CD4-positive, CD25-positive, alpha-beta regulatory T cell (primary cell): Measurements from ENCODE around the gene GNB2. TPM values are rescaled to one million over a fixed set of nuclear protein-coding genes. Genes with fewer than 3 reads are reported as not detected.

Source experiments
- ATAC-seq, 2 donors: fragments of 150-1000 bp; cut with Tn5 transposase; one replicate each; pipeline ENCODE4 v1.10.0; 2021; ENCODE audit warnings: low read depth in 2 of 2, moderate number of reproducible peaks in 2 of 2, moderate library complexity in 1 of 2
- DNase-seq, 3 donors: peaks; one replicate each; pipeline versions ENCODE4 v3.0.0 to v3.0.0-alpha.2; 2012 to 2022; ENCODE audit warnings: mixed read lengths in 1 of 3
- H3K27ac ChIP-seq: one replicate; pipeline ENCODE4 v1.7.0; 2013; ENCODE audit warnings: mild to moderate bottlenecking, low read length; ENCODE audit not compliant: insufficient read depth, poor library complexity, severe bottlenecking
- H3K27me3 ChIP-seq: one replicate; pipeline ENCODE4 v1.7.0; 2013; ENCODE audit warnings: low read length; ENCODE audit not compliant: control insufficient read depth, insufficient read depth
- H3K36me3 ChIP-seq: one replicate; pipeline ENCODE4 v1.7.0; 2013; ENCODE audit warnings: mild to moderate bottlenecking, low read length, moderate library complexity; ENCODE audit not compliant: control insufficient read depth, insufficient read depth
- H3K4me1 ChIP-seq: 2 replicates; pipeline ENCODE4 v1.7.0; 2013; ENCODE audit warnings: mild to moderate bottlenecking, low read length; ENCODE audit not compliant: insufficient read depth, control insufficient read depth, poor library complexity, severe bottlenecking
- H3K4me3 ChIP-seq: one replicate; pipeline ENCODE4 v1.7.0; 2013; ENCODE audit warnings: low read depth, mild to moderate bottlenecking, low read length, moderate library complexity
- H3K9me3 ChIP-seq, 2 experiments: 1 replicate in 1 of 2; 2 replicates in 1 of 2; pipeline ENCODE4 v1.7.0; 2013; ENCODE audit warnings: low read length in 2 of 2, mild to moderate bottlenecking in 1 of 2, moderate library complexity in 1 of 2; ENCODE audit not compliant: control insufficient read depth in 2 of 2
- H3K27ac Mint-ChIP-seq, 3 donors: one replicate each; pipeline ENCODE4 v1.8.0; 2020 to 2022; ENCODE audit warnings: mild to moderate bottlenecking in 3 of 3, mixed read lengths in 3 of 3, moderate library complexity in 2 of 3
- H3K27me3 Mint-ChIP-seq: one replicate; pipeline ENCODE4 v1.8.0; 2022; ENCODE audit warnings: mild to moderate bottlenecking, mixed read lengths
- H3K36me3 Mint-ChIP-seq: one replicate; pipeline ENCODE4 v1.8.0; 2020; ENCODE audit warnings: mixed read lengths
- H3K4me1 Mint-ChIP-seq, 4 donors: one replicate each; pipeline ENCODE4 v1.8.0; 2020 to 2022; ENCODE audit warnings: mixed read lengths in 4 of 4, mild to moderate bottlenecking in 1 of 4
- H3K4me3 Mint-ChIP-seq, 4 donors: one replicate each; pipeline ENCODE4 v1.8.0; 2020 to 2022; ENCODE audit warnings: mild to moderate bottlenecking in 4 of 4, mixed read lengths in 4 of 4, moderate library complexity in 3 of 4
- H3K9me3 Mint-ChIP-seq, 7 donors: one replicate each; pipeline ENCODE4 v1.8.0; 2020 to 2022; ENCODE audit warnings: mixed read lengths in 7 of 7, mild to moderate bottlenecking in 3 of 7, moderate library complexity in 2 of 7
- polyA plus RNA-seq, 4 donors: library from polyadenylated mRNA; unstranded; fragments of 300-500 nt; fragmentation: Illumina TruSeq; gene quantifications; one replicate each; pipeline ENCODE4 v1.2.3, GENCODE V29; 2021
- total RNA-seq: library from RNA; stranded (reverse); gene quantifications from one replicate; pipeline ENCODE4 v1.2.3, GENCODE V29; 2022

GNB2 gene
- total and polyA plus RNA-seq, 5 donors from 2014 or later, result 47.2 to 160 (median 67.7) TPM

DNA sequence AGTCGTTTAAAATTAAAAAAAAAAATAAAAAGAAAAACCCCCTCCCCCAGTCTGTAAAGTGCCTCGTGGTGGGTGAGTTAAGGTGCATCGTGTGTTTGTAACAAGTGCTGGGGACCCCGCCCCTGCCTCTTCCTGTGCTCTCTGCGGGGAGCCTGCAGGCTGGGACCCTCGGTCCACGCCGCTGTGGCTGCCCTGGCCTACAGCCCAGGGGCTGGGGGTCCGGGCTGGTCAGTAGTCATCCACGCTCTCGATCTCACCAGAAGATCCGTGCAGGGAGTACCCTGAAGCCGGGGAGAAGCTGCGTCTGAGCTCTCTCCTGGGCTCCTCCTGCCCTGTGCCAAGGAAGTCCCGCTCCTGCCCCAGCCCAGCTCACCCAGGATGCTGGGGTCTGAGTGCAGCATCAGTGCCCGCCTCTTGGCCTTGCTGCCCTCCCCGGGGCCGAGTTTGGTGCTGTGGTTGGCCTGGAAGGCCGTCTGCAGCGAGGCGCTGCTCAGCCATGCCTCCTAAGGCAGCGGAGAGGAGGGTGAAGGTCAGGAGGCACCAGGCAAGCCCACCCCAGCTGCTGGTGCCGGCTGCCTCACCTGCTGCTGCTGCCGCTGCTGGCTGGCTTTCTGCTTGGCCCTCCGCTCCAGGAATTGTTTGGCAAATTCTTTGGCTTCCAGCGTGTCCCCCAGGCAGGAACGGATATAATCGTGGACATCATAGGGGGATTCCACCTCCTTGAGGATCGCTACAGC is 8.1 kb downstream of the GNB2 start:
- peaks cover 4 to 45% (median 12%) of the 10 kb centered on the region in 4 donors for H3K4me1 Mint-ChIP-seq
- Histone ChIP-seq H3K9me3 (no peaks in the 10 kb centered on the region), H3K4me3 (no peak overlapping the region), H3K4me1 (peaks cover 26% of the 10 kb centered on the region), H3K27ac (no peak overlapping the region), H3K27me3 (no peaks in the 10 kb centered on the region), H3K36me3 (peaks cover 51% of the 10 kb centered on the region)
- peaks cover 8% of the 10 kb centered on the region for H3K36me3 Mint-ChIP-seq
- ATAC-seq (no peak), DNase-seq (peak in 2 of 3 donors; percentile 17 to 53)
- no peaks in the 10 kb centered on the region for H3K27me3 Mint-ChIP-seq
- H3K9me3 Mint-ChIP-seq, result peaks cover 0 to 1% (median 0%) of the 10 kb centered on the region in 7 donors
- H3K4me3 Mint-ChIP-seq, result peak overlapping the region in 3 of 4 donors; percentile 16 to 49 (median 19)
- H3K27ac Mint-ChIP-seq, result peak overlapping the region in 2 of 3 donors; percentile 42 to 86

DNA sequence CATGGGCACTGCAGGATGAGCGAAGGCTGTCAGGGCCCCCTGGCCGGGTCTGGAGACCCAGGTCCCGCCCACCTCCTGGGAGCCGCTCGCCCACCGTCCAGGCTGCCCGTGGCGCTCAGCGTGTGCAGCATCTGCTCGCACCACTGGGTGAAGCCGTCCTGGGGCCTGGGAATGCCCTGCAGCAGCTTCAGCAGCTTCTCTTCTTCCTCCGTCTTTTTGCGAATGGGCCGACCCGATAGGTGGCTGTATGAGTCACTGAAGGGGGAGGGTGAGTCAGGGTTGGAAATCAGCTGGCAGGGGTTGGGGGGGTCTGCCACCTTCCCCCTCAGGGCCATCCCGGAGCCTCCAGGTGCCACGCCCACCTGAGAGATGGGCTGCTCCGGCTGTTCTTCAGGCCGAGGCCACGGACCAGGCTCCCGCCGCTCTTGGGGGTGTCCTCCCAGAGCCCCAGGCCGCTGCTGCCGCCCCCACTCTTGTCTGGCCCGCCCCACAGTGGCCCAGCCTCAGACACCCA is 8.7 kb downstream of the GNB2 start:
- Mint-ChIP-seq H3K27me3 (no peaks in the 10 kb centered on the region), H3K4me3 (no peak overlapping the region), H3K36me3 (peaks cover 8% of the 10 kb centered on the region), H3K9me3 (peaks cover 0 to 1% (median 0%) of the 10 kb centered on the region in 7 donors), H3K27ac (no peak overlapping the region), H3K4me1 (peaks cover 4 to 42% (median 10%) of the 10 kb centered on the region in 4 donors)
- Histone ChIP-seq H3K27me3 (no peaks in the 10 kb centered on the region), H3K36me3 (peaks cover 50% of the 10 kb centered on the region), H3K9me3 (no peaks in the 10 kb centered on the region), H3K4me1 (peaks cover 24% of the 10 kb centered on the region), H3K27ac (no peak overlapping the region), H3K4me3 (no peak overlapping the region)
- no peak for DNase-seq
- ATAC-seq, result no peak

DNA sequence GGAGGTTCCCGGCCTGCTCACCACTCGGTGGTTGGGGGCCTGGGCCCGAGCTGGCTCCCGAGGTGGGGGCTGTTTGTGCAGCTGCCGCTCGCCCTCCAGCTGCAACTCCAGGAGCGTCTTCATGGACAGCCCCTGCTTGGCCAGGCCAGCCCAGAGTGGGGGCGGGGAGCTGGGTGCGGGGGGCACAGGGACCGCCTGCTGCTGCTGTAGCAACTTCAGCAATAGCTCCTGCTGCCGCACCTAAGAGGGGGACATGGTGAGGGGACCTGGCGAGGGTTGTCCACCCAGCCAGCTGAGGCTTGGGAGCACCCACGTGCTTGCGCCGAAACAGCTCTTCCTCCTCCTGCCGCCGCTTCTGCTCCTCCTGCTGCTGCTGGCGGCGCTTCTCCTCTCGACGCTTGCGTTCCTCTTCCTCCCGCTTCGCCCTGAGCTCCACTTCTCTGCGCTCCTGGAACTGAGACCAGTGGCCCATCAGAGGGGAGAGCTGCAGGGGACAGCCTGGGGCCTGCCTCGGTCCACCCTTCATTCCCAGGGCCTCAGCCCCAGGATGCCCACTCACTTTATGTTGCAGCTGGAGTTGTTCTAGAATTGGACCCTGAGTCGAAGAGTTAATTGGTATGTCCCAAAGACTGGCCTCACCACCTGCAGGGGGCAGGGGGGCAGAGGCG is 9.6 kb downstream of the GNB2 start:
- Mint-ChIP-seq H3K27ac (peak overlapping the region in 1 of 3 donors; percentile 71), H3K9me3 (peaks cover 0 to 1% (median 0%) of the 10 kb centered on the region in 7 donors), H3K4me3 (peak overlapping the region in 1 of 4 donors; percentile 83), H3K4me1 (peaks cover 4 to 36% (median 10%) of the 10 kb centered on the region in 4 donors), H3K36me3 (peaks cover 8% of the 10 kb centered on the region), H3K27me3 (no peaks in the 10 kb centered on the region)
- H3K27ac ChIP-seq, result no peak overlapping the region
- no peaks in the 10 kb centered on the region for H3K27me3 ChIP-seq
- no peak for ATAC-seq
- no peak overlapping the region for H3K4me3 ChIP-seq
- H3K9me3 ChIP-seq, result no peaks in the 10 kb centered on the region
- peaks cover 27% of the 10 kb centered on the region for H3K4me1 ChIP-seq
- H3K36me3 ChIP-seq, result peaks cover 46% of the 10 kb centered on the region
- no peak for DNase-seq

DNA sequence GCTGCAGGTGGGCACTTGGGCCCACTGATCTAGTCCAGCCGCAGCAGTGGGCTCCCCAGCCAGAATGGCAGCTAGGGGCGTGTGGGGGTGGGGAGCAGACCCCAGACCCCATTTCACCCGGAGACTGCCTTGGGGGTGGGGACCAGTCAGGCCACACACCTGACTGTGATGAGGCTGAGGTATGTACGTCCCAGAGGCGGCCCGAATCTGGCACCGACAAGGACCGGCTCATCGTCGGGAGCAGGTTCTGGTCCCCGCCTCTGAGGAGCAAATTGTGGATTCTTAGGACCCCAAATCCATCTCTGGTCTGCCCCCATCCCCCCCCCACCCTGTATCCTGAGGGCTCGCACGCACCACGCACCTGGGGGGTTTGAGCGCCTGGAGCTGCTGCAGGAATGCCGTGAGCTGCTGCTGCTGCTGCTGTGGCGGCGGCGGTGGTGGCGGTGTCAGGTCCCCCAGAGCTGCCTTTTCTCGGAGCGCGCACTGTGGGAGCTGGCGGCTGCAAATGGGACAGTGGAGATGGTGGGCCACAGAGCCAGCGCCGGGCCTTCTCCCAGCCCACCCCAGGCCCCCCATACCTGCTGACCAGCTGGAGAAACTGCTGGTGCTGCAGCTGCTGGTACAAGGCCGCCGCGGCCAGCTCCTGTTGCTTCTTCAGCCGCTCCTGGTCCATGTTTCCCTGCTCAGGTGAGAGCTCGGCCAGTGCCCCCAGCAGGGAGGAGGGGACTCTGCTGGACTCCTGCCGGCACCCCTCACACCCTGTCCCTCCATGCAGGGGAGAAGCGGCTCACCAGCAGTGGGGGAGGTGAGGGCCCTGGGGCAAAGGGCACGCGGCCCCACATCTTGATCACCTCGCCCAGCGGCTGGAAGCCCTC is 10.4 kb downstream of the GNB2 start:
- H3K36me3 ChIP-seq, result peaks cover 49% of the 10 kb centered on the region
- H3K9me3 Mint-ChIP-seq, result peaks cover 0 to 1% (median 0%) of the 10 kb centered on the region in 7 donors
- peaks cover 28% of the 10 kb centered on the region for H3K4me1 ChIP-seq
- no peaks in the 10 kb centered on the region for H3K27me3 Mint-ChIP-seq
- no peak for DNase-seq
- no peak for ATAC-seq
- no peak overlapping the region for H3K27ac ChIP-seq
- H3K4me1 Mint-ChIP-seq, result peaks cover 4 to 37% (median 9%) of the 10 kb centered on the region in 4 donors
- no peak overlapping the region for H3K4me3 Mint-ChIP-seq
- no peaks in the 10 kb centered on the region for H3K9me3 ChIP-seq
- peaks cover 12% of the 10 kb centered on the region for H3K36me3 Mint-ChIP-seq
- no peaks in the 10 kb centered on the region for H3K27me3 ChIP-seq
- H3K27ac Mint-ChIP-seq, result no peak overlapping the region
- no peak overlapping the region for H3K4me3 ChIP-seq

DNA sequence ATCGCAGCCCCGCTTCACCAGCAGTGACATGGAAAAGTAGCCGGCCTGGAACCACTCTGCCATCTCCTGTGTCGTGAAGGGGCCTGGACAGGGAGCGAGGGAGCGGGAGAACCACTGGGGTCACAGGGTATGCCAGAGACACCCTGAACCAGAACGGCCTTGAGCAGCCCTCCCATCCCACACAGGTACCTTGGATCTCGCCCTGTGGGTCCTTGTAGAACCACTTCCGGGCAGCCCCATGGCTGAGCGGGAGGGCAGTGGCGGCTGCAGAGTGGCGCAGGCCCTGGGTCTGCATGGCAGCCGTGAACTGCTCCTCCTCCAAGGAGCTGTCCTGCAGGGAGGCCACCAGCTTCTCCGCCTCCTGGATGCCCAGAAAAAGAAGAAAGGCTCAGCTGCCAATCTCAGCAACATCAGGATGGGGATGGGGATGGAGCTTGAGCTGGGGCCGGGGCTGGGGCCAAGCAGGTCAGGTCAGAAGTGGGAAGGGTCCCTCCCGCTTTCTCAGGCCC is 11.0 kb downstream of the GNB2 start:
- peaks cover 0 to 1% (median 0%) of the 10 kb centered on the region in 7 donors for H3K9me3 Mint-ChIP-seq

DNA sequence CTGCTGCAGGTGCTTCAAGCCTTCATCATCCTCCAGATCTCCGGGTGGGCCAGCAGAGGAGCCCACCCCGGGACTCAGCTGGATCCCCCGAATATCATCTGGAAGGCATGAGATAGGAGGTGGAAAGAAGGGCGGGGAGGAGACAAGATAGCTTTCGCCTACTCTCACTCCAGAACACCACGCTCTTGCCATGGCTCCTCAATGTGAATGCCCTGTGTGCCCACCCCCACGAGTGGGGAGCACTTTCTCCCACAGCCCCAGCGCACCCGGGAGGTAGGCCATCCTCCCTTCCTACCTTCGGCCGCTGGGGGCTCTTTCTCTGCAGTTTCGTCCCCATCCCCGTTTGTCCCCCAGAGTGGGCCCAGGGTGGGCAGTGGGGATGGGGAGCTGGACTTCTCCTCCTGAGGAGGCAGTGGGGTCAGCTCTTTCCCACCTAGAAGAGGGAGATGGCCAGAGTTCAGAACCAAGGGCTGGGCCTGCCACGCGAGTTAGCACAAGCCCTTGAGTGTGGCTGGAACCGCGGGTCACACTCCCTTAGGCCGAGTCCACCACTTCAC is 11.6 kb downstream of the GNB2 start:
- peaks cover 53% of the 10 kb centered on the region for H3K36me3 ChIP-seq
- no peak for ATAC-seq
- H3K4me3 Mint-ChIP-seq, result no peak overlapping the region
- H3K27me3 Mint-ChIP-seq, result no peaks in the 10 kb centered on the region
- H3K9me3 ChIP-seq, result no peaks in the 10 kb centered on the region
- H3K36me3 Mint-ChIP-seq, result peaks cover 14% of the 10 kb centered on the region
- no peaks in the 10 kb centered on the region for H3K27me3 ChIP-seq
- peak overlapping the region in 1 of 3 donors; percentile 55 for H3K27ac Mint-ChIP-seq
- peaks cover 3 to 36% (median 10%) of the 10 kb centered on the region in 4 donors for H3K4me1 Mint-ChIP-seq
- no peak for DNase-seq
- H3K4me1 ChIP-seq, result peaks cover 22% of the 10 kb centered on the region
- H3K9me3 Mint-ChIP-seq, result peaks cover 0 to 1% (median 0%) of the 10 kb centered on the region in 7 donors
- H3K4me3 ChIP-seq, result no peak overlapping the region
- H3K27ac ChIP-seq, result no peak overlapping the region

More for the DNA sequence above, 11.0 kb downstream of the GNB2 start:
- Mint-ChIP-seq H3K4me3 (no peak overlapping the region), H3K27me3 (no peaks in the 10 kb centered on the region), H3K36me3 (peaks cover 14% of the 10 kb centered on the region), H3K4me1 (peaks cover 4 to 37% (median 9%) of the 10 kb centered on the region in 4 donors), H3K27ac (no peak overlapping the region)
- no peaks in the 10 kb centered on the region for H3K27me3 ChIP-seq
- H3K36me3 ChIP-seq, result peaks cover 51% of the 10 kb centered on the region
- no peak overlapping the region for H3K27ac ChIP-seq
- H3K9me3 ChIP-seq, result no peaks in the 10 kb centered on the region
- no peak for ATAC-seq
- H3K4me1 ChIP-seq, result peaks cover 26% of the 10 kb centered on the region
- DNase-seq, result no peak
- no peak overlapping the region for H3K4me3 ChIP-seq
